OCI-LY3 (cell line): Measurements from ENCODE around the gene DIAPH2.

Experiments
- H2AFZ ChIP-seq: fragments of 200-600, 300-600 bp; shearing (Covaris generic); 2 replicates; pipeline ENCODE4 v1.6.0; 2014; ENCODE audit warnings: antibody characterized with exemption, low read depth, low read length
- H3K27ac ChIP-seq: fragments of 200-600, 300-600 bp; sonication (generic); 2 replicates; pipeline ENCODE4 v1.5.1; 2014; ENCODE audit warnings: mild to moderate bottlenecking, low read length, moderate library complexity, mixed read lengths
- H3K27me3 ChIP-seq: fragments of 200-600, 300-600 bp; sonication (generic); 2 replicates; pipeline ENCODE4 v1.6.1; 2014; ENCODE audit warnings: low read depth, low read length, mixed read lengths
- H3K36me3 ChIP-seq: fragments of 200-600, 300-600 bp; sonication (generic); replicated peaks from 2 replicates; pipeline ENCODE3; 2014; ENCODE audit warnings: low read depth, low read length, mixed read lengths
- H3K4me1 ChIP-seq: fragments of 300-600, 200-600 bp; sonication (generic); 2 replicates; pipeline ENCODE4 v1.6.1; 2014; ENCODE audit warnings: low read length, mixed read lengths
- H3K4me2 ChIP-seq: fragments of 200-600, 300-600 bp; sonication (generic); 2 replicates; pipeline ENCODE4 v1.6.1; 2014; ENCODE audit warnings: low read length, mixed read lengths
- H3K4me3 ChIP-seq: fragments of 300-600, 200-600 bp; sonication (generic); 2 replicates; pipeline ENCODE4 v1.5.1; 2014; ENCODE audit warnings: antibody characterized with exemption, mild to moderate bottlenecking, low read length, moderate library complexity
- H3K79me2 ChIP-seq: fragments of 300-600, 200-600 bp; shearing (Covaris generic); 2 replicates; pipeline ENCODE4 v1.6.1; 2014; ENCODE audit warnings: mild to moderate bottlenecking, low read length, mixed read lengths
- H3K9ac ChIP-seq: fragments of 300-600, 200-600 bp; shearing (Covaris generic); 2 replicates; pipeline ENCODE4 v1.6.0; 2014; ENCODE audit warnings: mild to moderate bottlenecking, low read length, moderate library complexity
- H3K9me3 ChIP-seq: fragments of 200-600, 300-600 bp; shearing (Covaris generic); 2 replicates; pipeline ENCODE4 v1.6.1; 2014; ENCODE audit warnings: low read length, mixed read lengths; ENCODE audit not compliant: insufficient read depth
- H4K20me1 ChIP-seq: fragments of 200-600, 300-600 bp; sonication (generic); 2 replicates; pipeline ENCODE4 v1.6.1; 2016; ENCODE audit warnings: low read length, mixed read lengths; ENCODE audit not compliant: insufficient read depth
- CTCF ChIP-seq: fragments of 200-600, 300-600 bp; sonication (generic); IDR thresholded peaks from 2 replicates; pipeline ENCODE4 v1.5.1; 2014; ENCODE audit warnings: antibody characterized with exemption, low read length, low read depth
- EZH2phosphoT487 ChIP-seq: fragments of 200-600 bp; shearing (Covaris generic); IDR thresholded peaks from 2 replicates; pipeline ENCODE4 v1.6.1; 2018; ENCODE audit warnings: antibody characterized with exemption, mixed run types, low read depth

DIAPH2 gene

GRCh38 chrX:96987228-96987627 lies 302.6 kb downstream of the DIAPH2 start:
- Histone ChIP-seq H3K9me3 (no peaks in the 10 kb centered on the region), H3K79me2 (no peaks in the 10 kb centered on the region), H3K4me2 (no peak overlapping the region), H3K4me3 (no peak overlapping the region), H3K9ac (no peak overlapping the region), H3K4me1 (no peaks in the 10 kb centered on the region), H2AFZ (no peak overlapping the region), H3K27me3 (no peaks in the 10 kb centered on the region), H3K36me3 (no peaks in the 10 kb centered on the region), H4K20me1 (no peaks in the 10 kb centered on the region), H3K27ac (no peak overlapping the region)
- TF ChIP-seq CTCF, result no peak
- no peak for TF ChIP-seq EZH2phosphoT487

- H3K4me2 ChIP-seq, result no peak overlapping the region
- H3K9ac ChIP-seq, result no peak overlapping the region
- H3K79me2 ChIP-seq, result no peaks in the 10 kb centered on the region
- no peaks in the 10 kb centered on the region for H3K36me3 ChIP-seq
- TF ChIP-seq EZH2phosphoT487 (no peak), CTCF (no peak)
- no peak overlapping the region for H3K4me3 ChIP-seq
- H3K9me3 ChIP-seq, result no peaks in the 10 kb centered on the region
- no peak overlapping the region for H2AFZ ChIP-seq
- no peaks in the 10 kb centered on the region for H3K27me3 ChIP-seq
- H3K27ac ChIP-seq, result no peak overlapping the region
- H3K4me1 ChIP-seq, result peaks cover 11% of the 10 kb centered on the region
- no peaks in the 10 kb centered on the region for H4K20me1 ChIP-seq
Observed at GRCh38 chrX:96989830-96990571, 305.4 kb downstream of the DIAPH2 start.

GRCh38 chrX:96994093-96994492 lies 309.5 kb downstream of the DIAPH2 start:
- no peak overlapping the region for H3K9ac ChIP-seq
- H3K4me1 ChIP-seq, result peaks cover 11% of the 10 kb centered on the region
- H2AFZ ChIP-seq, result no peak overlapping the region
- TF ChIP-seq EZH2phosphoT487 (no peak), CTCF (no peak)
- no peaks in the 10 kb centered on the region for H3K79me2 ChIP-seq
- peak overlapping the region; percentile 4; the same call in 1 of the 2 replicates for H3K27ac ChIP-seq
- H3K4me2 ChIP-seq, result peak overlapping the region; percentile 56
- H3K9me3 ChIP-seq, result no peaks in the 10 kb centered on the region
- no peaks in the 10 kb centered on the region for H3K27me3 ChIP-seq
- H3K4me3 ChIP-seq, result peak overlapping the region; percentile 31; the same call in 1 of the 2 replicates
- H3K36me3 ChIP-seq, result no peaks in the 10 kb centered on the region
- no peaks in the 10 kb centered on the region for H4K20me1 ChIP-seq

- H3K27me3 ChIP-seq, result no peaks in the 10 kb centered on the region
- H3K4me2 ChIP-seq, result no peak overlapping the region
- H2AFZ ChIP-seq, result no peak overlapping the region
- peaks cover 11% of the 10 kb centered on the region for H3K4me1 ChIP-seq
- H4K20me1 ChIP-seq, result no peaks in the 10 kb centered on the region
- no peak for TF ChIP-seq EZH2phosphoT487
- no peak for TF ChIP-seq CTCF
- H3K9me3 ChIP-seq, result no peaks in the 10 kb centered on the region
- no peak overlapping the region for H3K27ac ChIP-seq
- no peak overlapping the region for H3K4me3 ChIP-seq
- H3K36me3 ChIP-seq, result no peaks in the 10 kb centered on the region
- no peaks in the 10 kb centered on the region for H3K79me2 ChIP-seq
- H3K9ac ChIP-seq, result no peak overlapping the region
Observed at GRCh38 chrX:96997196-96997595, 312.6 kb downstream of the DIAPH2 start.
